ENCODE measurements around the gene ZNF99.
"Not testable (repeated sequence)": the region's sequence is repeated elsewhere in the genome, so short reads cannot be mapped to it uniquely, and the experiment has no call there.

ZNF99 gene

DNA sequence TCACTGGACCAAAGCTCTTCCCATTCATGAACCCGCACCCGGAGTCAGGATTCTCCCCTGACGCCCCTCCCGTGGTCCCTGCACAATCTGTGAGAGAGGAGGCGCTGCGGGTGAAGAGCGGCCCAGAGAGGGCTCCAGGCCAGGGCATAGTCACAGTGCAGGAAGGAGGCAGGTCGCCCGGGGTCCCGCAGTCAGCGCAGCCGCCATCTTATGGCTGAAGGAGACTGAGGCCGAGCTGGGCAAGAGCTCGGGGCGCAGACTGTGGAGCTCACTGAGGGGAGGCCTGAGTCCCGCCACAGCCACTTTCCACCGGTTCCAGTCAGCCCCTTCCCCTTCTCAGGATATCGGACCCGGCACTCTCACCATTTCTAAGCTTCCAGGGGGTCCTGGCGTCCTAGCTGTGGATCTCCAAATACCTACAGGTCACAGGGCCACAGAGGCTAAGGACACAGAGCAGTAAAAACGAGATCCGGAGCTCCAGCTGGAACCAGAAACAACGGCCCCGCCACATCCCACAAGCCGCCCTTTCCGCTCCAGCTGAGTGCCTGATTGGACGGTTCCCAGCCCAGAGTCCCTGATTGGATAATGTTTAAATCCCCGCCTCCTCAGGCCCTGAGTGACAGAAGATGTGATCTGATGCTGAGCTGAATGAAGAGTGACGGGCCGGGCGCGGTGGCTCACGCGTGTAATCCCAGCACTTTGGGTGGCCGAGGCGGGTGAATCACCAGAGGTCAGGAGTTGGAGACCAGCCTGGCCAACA is at the start of gene ZNF99:
ZNF99 (minus strand) TSS at position 501 of the 760 bp plus-strand sequence; CDS start at position 366, 135 bp downstream.
- FAIRE-seq = no peak

DNA sequence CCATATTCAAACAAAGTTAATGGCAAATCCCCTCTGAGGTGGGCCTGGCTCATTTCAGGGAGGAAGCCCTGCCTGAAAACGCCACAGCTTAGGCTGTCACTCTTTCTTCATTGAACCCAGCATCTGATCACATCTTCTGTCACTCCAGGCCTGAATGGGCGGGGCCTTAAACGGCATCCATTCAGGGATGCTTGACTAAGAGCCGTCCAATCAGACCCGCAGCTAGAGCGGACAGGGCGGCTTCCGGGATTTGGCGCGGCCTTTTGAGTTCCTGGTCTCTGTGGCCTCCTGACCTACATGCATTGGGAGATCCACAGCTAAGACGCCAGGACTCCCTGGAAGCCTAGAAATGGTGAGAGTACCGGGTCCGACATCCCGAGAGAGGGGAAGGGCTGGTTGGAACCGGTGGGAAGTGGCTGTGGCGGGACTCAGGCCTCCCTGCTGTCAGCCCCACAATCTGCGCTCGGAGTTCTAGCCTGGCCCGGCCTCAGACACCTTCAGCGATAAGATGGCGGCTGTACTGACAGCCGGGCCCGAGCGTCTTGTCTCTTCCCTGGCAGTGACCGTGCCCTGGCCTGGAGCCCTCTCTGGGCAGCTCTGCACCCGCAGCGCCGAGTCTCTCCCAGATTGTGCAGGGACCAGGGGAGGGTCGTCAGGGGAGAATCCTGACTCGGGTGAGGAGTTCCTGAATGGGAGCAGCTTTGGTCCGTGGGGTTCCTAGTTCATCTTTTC is 48.2 kb upstream of the ZNF99 start, which contains the start of gene ZNF723:
ZNF723 (plus strand) TSS at position 261 of the 732 bp plus-strand sequence; CDS start at position 350, 89 bp downstream.
- no peak for FAIRE-seq

DNA sequence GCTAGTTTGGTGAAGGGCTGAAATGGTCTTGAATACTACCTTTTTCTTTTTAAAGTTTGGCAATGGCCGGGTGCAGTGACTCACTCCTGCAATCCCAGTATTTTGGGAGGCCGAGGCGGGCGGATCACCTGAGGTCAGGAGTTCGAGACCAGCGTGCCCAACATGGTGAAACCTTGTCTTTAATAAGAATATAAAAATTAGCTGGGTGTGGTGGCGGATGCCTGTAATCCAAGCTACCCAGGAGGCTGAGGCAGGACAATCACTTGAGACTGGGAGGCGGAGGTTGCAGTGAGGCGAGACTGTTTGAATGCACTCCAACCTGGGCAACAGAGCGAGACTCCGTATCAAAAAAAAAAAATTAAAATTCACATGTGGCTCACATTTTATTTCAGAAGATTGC is 47.3 kb upstream of the ZNF99 start:
- no peak for FAIRE-seq

DNA sequence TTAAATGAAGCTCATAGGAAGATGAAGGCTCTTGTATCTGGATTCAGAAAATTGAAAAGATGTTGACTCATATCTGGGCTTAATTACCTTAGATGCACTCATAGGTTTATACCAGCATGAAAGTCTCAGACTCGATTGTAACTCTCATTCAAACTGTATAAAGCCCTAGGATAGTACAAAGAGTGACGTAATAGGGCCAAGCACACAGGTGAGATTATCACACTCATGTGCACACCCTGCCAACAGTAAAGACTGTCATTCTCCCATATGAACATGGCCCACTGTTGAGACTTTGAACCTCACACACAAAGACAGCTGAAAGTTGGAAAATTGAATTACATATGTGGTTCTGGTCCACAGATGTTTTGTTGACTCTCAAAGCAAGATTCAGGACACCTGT is 30.2 kb upstream of the ZNF99 start:
- no peak for FAIRE-seq

GRCh38 chr19:22807061-22807835 is 23.3 kb upstream of the ZNF99 start:
- no peak for FAIRE-seq

DNA sequence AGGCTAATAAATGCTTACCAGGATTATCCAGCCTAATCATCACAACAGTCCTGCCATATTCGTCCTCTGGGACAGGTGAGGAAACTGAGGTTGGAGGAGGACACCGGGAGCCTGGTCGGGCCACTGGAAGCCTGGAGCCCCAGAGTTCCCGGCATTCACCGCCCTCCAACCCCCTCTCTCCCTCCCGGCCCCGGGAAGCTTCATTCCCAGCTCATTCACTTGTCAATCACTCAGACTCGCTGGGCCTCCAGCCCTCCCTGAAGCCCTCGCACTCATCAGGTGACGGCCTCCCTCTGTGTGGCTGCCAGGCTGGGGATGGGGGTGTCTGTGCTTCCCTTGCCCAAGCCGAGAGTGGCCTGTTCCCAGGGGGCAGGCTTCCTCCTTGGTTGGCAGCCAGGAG is 22.5 kb upstream of the ZNF99 start:
- no peak for FAIRE-seq

DNA sequence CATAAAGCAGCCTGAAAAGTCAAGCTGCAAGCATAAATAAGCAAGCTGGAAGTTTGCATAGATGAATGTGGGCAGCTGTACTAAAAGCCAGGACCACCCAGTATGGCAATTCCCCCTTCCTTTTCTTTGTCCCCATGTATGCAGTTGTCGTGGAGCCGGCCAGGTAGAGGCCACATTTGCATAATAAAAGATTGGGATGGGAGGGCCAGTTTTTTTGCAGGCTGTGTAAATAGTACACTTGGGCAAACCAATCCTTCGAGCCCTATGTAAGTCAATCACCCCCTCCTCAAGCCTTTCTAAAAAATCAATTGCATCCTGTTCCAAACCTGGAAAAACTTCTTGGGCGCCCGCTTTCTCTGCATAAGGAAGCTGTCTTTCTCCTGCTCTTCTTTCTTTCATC is 13.1 kb upstream of the ZNF99 start:
- FAIRE-seq = no peak

- FAIRE-seq = not testable (repeated sequence)
These were observed 8.9 kb upstream of the ZNF99 start for GRCh38 chr19:22792863-22793262.

GRCh38 chr19:22735911-22736645 is 47.9 kb downstream of the ZNF99 start:
- FAIRE-seq = no peak

DNA sequence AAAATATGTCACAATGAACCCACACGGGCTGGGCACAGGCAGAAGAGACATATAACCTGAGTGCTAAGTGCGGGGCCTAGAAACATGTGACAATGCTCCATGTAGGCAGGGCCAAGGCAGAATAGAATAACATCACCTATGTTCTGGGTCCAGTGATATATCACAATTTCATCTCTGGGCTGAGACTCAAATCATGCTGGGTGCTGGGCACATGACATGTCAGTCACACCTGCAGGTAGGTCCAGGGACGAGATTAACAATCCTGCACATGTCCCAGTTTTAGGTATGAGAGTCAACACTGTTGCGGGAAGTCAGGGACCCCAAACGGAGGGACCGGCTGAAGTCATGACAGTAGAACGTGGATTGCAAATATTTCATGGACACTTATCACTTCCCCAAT is 50.3 kb downstream of the ZNF99 start:
- no peak for FAIRE-seq

- not testable (repeated sequence) for FAIRE-seq
These were observed 55.7 kb downstream of the ZNF99 start for GRCh38 chr19:22728214-22728613.

- FAIRE-seq = not testable (repeated sequence)
These were observed 62.4 kb downstream of the ZNF99 start for GRCh38 chr19:22721533-22721932.

DNA sequence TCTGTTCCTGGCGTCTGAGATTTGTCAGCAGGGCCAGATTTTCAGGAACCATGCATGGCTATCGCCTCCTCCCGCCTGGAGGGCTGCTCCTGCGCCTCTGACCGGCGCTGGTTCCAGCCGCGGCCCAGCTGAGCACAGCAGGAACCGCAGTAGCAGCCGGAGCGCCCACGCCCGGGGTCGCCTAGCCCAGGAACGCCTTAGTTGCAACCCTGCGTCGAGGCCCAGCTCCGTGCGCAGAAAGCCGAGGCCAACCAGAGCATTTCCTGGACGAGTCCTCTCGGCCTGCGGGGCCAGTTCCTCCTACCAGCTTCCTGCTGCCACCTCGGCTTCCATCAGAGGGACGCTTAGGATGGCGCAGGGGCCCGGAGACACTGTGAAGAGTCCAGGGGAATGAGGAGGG is 75.0 kb downstream of the ZNF99 start:
- FAIRE-seq = no peak

DNA sequence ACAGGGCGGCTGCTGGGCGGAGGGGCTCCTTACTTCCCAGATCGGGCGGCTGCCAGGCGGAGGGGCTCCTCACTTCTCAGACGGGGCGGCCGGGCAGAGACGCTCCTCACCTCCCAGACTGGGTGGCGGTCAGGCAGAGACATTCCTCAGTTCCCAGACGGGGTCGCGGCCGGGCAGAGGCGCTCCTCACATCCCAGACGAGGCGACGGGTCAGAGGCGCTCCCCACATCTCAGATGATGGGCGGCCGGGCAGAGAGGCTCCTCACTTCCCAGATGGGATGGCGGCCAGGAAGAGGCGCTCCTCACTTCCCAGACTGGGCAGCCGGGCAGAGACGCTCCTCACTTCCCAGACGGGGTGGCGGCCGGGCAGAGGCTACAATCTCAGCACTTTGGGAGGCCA is 80.9 kb downstream of the ZNF99 start:
- FAIRE-seq = not testable (repeated sequence)

- FAIRE-seq = not testable (repeated sequence)
These were observed 81.3 kb downstream of the ZNF99 start for GRCh38 chr19:22702661-22703060.
